Adrenal gland (tissue), 12 donors: ENCODE measurements around the gene ZNF653. TPM values are rescaled to one million over a fixed set of nuclear protein-coding genes. Genes with fewer than 3 reads are reported as not detected.
"Not testable (repeated sequence)": the region's sequence is repeated elsewhere in the genome, so short reads cannot be mapped to it uniquely, and the experiment has no call there.

Experiments
- DNase-seq, 7 donors: peaks; one replicate each; pipeline ENCODE4 v3.0.0-alpha.2; 2019 to 2020
- H3K27ac ChIP-seq, 5 donors: fragments of 200-600 bp; sonication (generic) in 4 of 5; 1 replicate in 3 of 5; 2 replicates in 2 of 5; pipeline versions ENCODE4 v1.5.1 to v1.8.0; 2016 to 2020; ENCODE audit warnings: mild to moderate bottlenecking in 1 of 5
- H3K27me3 ChIP-seq: fragments of 200-600 bp; 2 replicates; pipeline ENCODE4 v1.8.0; 2021
- H3K36me3 ChIP-seq, 2 donors: fragments of 200-600 bp; replicated peaks in 1 of 2; 1 replicate in 1 of 2; 2 replicates in 1 of 2; pipeline versions ENCODE4 v1.5.1 to v1.8.0; 2018 to 2022
- H3K4me1 ChIP-seq, 2 donors: fragments of 200-600 bp; replicated peaks in 1 of 2; 1 replicate in 1 of 2; 2 replicates in 1 of 2; pipeline versions ENCODE4 v1.5.1 to v1.8.0; 2018 to 2021
- H3K4me3 ChIP-seq, 4 donors: fragments of 200-600 bp; sonication (generic) in 3 of 4; one replicate each; pipeline ENCODE4 v1.5.1; 2016 to 2018
- H3K9me3 ChIP-seq, 3 donors: fragments of 200-600 bp; sonication (generic) in 1 of 3; replicated peaks in 1 of 3; 1 replicate in 2 of 3; 2 replicates in 1 of 3; pipeline versions ENCODE4 v1.5.1 to v1.8.0; 2016 to 2021
- CTCF ChIP-seq, 6 experiments: fragments of 450-650 bp in 4 of 6; fragments of 200-600 bp in 2 of 6; sonication (generic) in 1 of 6; IDR thresholded peaks; 1 replicate in 5 of 6; 2 replicates in 1 of 6; pipeline versions ENCODE4 v1.5.1 to v1.8.0; 2016 to 2021; ENCODE audit warnings: antibody characterized with exemption in 6 of 6, mild to moderate bottlenecking in 2 of 6, moderate library complexity in 1 of 6
- POLR2A ChIP-seq, 2 donors: fragments of 450-650 bp; IDR thresholded peaks; one replicate each; pipeline ENCODE4 v1.6.1; 2017; ENCODE audit warnings: antibody characterized with exemption in 2 of 2, mild to moderate bottlenecking in 2 of 2, moderate library complexity in 1 of 2
- WGBS, 4 donors: extraction: QIAGEN DNeasy Blood & Tissue Kit in 2 of 4; methylation state at CpG; one replicate each; pipeline versions ENCODE4 v1.1.5 to v1.1.7; 2013 to 2017; 5-methylcytosine and 5-hydroxymethylcytosine counted together
- intact Hi-C, 2 donors: fragments of 100-400 bp; cut with DNase I; formaldehyde crosslinking; loops; one replicate each; pipeline versions ENCODE4 v1.14.1 to v1.15.0; 2022 to 2023
- polyA plus RNA-seq, 3 donors: library from polyadenylated mRNA; stranded (reverse); fragments of 200-250 nt in 2 of 3; fragments of 350-450 nt in 1 of 3; fragmentation: Illumina TruSeq in 1 of 3; extraction: RNeasy Lipid Tissue Mini Kit (QIAGEN cat#74804) in 1 of 3; gene quantifications; one replicate each; pipeline ENCODE4 v1.2.3, GENCODE V29; 2013 to 2014
- total RNA-seq, 9 donors: library from RNA; depleted of rRNA in 4 of 9; stranded (reverse); fragments of >200 nt in 4 of 9; fragments of 120-200 nt in 1 of 9; fragmentation: NEBNext Ultra II Directional in 1 of 9; extraction: Animal tissue kit (Norgen Biotek cat#: 25700) in 1 of 9; gene quantifications; one replicate each; pipeline versions ENCODE4 v1.1.0 to v1.2.4, GENCODE V29; 2013 to 2023
- donor health status: healthy with polysubstance abuse.
- donor health status: Bipolar disorder and iron deficiency.
- donor health status: DM: yes; HTN: yes; CAD: no.
- donor health status: DM: no; HTN: no; CAD: no.
- donor health status: DM: no; HTN: no; CAD: no.
- donor health status: DM: yes; HTN: yes; CAD: no.

Gene ZNF653
- total and polyA plus RNA-seq, 12 donors: 4.2 to 37.7 (median 11.7) TPM

DNA sequence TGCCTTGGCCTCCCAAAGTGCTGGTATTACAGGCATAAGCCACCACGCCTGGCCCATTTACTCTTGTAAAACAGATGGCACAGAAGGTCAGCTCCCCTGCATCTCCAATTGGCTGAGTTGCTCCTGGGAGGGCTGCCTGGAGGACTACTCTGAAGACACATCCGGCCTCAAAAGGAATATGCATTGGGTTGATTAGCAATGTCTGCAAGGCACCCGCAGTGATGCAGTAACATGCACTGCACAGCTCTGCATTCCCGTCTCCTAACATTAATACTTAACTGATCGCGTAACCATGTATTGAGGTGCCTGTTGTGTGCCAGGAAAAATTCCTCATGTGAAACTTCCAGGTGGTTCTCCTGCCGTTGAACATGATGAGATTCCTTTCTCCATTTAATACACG lies 29.8 kb downstream of the ZNF653 start:
- WGBS, 4 donors: 82 to 84% (median 83%) methylated on average over 8 of the region's 8 CpGs
- DNase-seq: no peak
- Histone ChIP-seq H3K36me3 (no peaks in the 10 kb centered on the region), H3K9me3 (no peaks in the 10 kb centered on the region), H3K27ac (no peak overlapping the region), H3K4me3 (no peak overlapping the region), H3K4me1 (peaks cover 8 to 13% of the 10 kb centered on the region in 2 donors), H3K27me3 (peaks cover 9% of the 10 kb centered on the region)
- intact Hi-C loops: no loop called here
- TF ChIP-seq POLR2A (IDR thresholded peaks at IDR 0.05) (no peak), CTCF (IDR thresholded peaks at IDR 0.05) (no peak)

GRCh38 chr19:11475343-11475742 lies 30.3 kb downstream of the ZNF653 start:
- H3K27ac ChIP-seq, H3K4me3 ChIP-seq, H3K9me3 ChIP-seq, intact Hi-C loops, DNase-seq, H3K27me3 ChIP-seq, H3K36me3 ChIP-seq: not testable (repeated sequence)
- H3K4me1 ChIP-seq: peaks cover 8 to 13% of the 10 kb centered on the region in 2 donors
- 77 to 91% (median 89%) methylated on average over 3 of the region's 3 CpGs for WGBS, 4 donors

- DNase-seq: no peak
- Histone ChIP-seq H3K27me3 (no peaks in the 10 kb centered on the region), H3K9me3 (no peaks in the 10 kb centered on the region), H3K4me3 (no peak overlapping the region), H3K27ac (no peak overlapping the region), H3K36me3 (no peaks in the 10 kb centered on the region), H3K4me1 (no peaks in the 10 kb centered on the region)
- TF ChIP-seq CTCF (IDR thresholded peaks at IDR 0.05) (no peak), POLR2A (IDR thresholded peaks at IDR 0.05) (no peak)
- 65 to 87% (median 80%) methylated on average over 4 of the region's 4 CpGs for WGBS, 4 donors
- intact Hi-C loops: no loop called here
Measured at GRCh38 chr19:11473725-11474124, 31.9 kb downstream of the ZNF653 start.

DNA sequence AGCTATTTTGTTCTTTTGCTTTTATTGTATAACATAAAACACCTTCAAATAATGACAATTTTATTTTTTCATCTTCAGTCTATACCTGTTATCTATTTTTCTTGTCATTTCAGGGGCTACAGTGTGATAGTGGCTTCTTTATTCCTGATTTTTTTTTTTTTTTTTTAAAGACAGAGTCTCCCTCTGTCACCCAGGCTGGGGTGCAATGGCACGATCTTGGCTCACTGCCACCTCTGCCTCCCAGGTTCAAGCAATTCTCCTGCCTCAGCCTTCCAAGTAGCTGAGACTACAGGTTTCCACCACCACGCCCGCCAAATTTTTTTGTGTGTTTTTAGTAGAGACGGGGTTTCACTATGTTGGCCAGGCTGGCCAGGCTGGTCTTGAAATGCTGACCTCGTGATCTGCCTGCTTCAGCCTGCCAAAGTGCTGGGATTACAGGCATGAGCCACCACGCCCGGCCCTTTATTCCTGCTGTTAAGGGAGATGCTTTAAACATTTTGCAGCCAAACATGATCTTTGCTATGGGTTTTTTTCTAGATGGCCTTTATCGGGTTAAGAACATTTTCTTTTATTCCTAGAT lies 37.3 kb downstream of the ZNF653 start:
- H3K4me1 ChIP-seq, H3K27ac ChIP-seq, H3K27me3 ChIP-seq, H3K9me3 ChIP-seq, H3K36me3 ChIP-seq, DNase-seq, intact Hi-C loops, H3K4me3 ChIP-seq: not testable (repeated sequence)
- 60 to 74% (median 72%) methylated on average over 8 of the region's 8 CpGs for WGBS, 4 donors

DNA sequence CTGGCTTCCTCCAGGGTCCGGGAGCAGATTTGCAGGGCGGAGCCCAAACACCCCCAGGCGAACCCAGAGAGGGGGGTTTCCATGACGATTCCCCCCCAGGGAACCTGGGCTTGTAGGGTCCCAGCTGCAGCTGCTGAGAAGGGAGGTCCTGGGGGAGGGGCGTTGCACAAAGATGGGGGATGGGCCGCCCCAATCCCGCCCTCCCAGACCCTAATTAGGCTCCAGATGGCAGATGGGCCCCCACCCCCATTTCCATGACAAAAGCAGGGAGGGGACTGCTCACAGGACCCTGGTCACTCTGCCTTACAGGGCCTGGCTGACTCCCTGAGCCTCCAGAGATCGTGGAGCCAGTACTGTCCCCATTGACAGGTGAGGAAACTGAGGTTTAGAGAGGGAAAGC lies 40.0 kb downstream of the ZNF653 start:
- H3K4me1 ChIP-seq: no peaks in the 10 kb centered on the region
- intact Hi-C loops: no loop called here
- no peak for TF ChIP-seq CTCF (IDR thresholded peaks at IDR 0.05)
- TF ChIP-seq POLR2A (IDR thresholded peaks at IDR 0.05): no peak
- no peak overlapping the region for H3K27ac ChIP-seq
- H3K4me3 ChIP-seq: no peak overlapping the region
- 29 to 40% (median 33%) methylated on average over 4 to 8 of the region's 8 CpGs for WGBS, 4 donors
- no peaks in the 10 kb centered on the region for H3K27me3 ChIP-seq
- DNase-seq: no peak
- no peaks in the 10 kb centered on the region for H3K9me3 ChIP-seq
- H3K36me3 ChIP-seq: no peaks in the 10 kb centered on the region
